HepG2 (cell line): ENCODE data around the gene MAPK11. TPM values are rescaled to one million over a fixed set of nuclear protein-coding genes. Genes with fewer than 3 reads are reported as not detected.

Experiments
- AFF4 ChIP-seq: sonication (generic); formaldehyde crosslinking; IDR thresholded peaks from 2 replicates; pipeline ENCODE4 v1.4.0; 2020; ENCODE audit warnings: missing genetic modification reagents
- ARHGAP35 ChIP-seq: sonication (generic); formaldehyde crosslinking; IDR thresholded peaks from 2 replicates; pipeline ENCODE4 v1.9.0; 2022; ENCODE audit warnings: mild to moderate bottlenecking, inconsistent platforms, moderate library complexity, missing genetic modification reagents, borderline replicate concordance
- KLF12 ChIP-seq: sonication (generic); formaldehyde crosslinking; IDR thresholded peaks from 2 replicates; pipeline ENCODE4 v1.4.0; 2020; ENCODE audit warnings: missing genetic modification reagents, borderline replicate concordance
- SCMH1 ChIP-seq: sonication (generic); formaldehyde crosslinking; IDR thresholded peaks from 2 replicates; pipeline ENCODE4 v1.9.0; 2021; ENCODE audit warnings: missing genetic modification reagents, mild to moderate bottlenecking, borderline replicate concordance
- SMAD9 ChIP-seq: sonication (generic); formaldehyde crosslinking; IDR thresholded peaks from 2 replicates; pipeline ENCODE4 v1.5.1; 2020; ENCODE audit warnings: mild to moderate bottlenecking, missing genetic modification reagents
- STAG1 ChIP-seq: sonication (generic); formaldehyde crosslinking; IDR thresholded peaks from 2 replicates; pipeline ENCODE4 v1.4.0; 2020; ENCODE audit warnings: missing genetic modification reagents
- XRCC5 ChIP-seq: fragments of 200-400 bp; formaldehyde crosslinking; optimal IDR thresholded peaks from 2 replicates; pipeline ENCODE3; 2017; ENCODE audit warnings: mild to moderate bottlenecking, low read length
- ZBTB40 ChIP-seq, 2 experiments: fragments of 450-650 bp in 1 of 2; sonication (generic) in 1 of 2; formaldehyde crosslinking in 1 of 2; IDR thresholded peaks; 2 replicates each; pipeline versions ENCODE4 v1.6.1 to v1.8.0; 2016 to 2022; ENCODE audit warnings: antibody characterized with exemption in 1 of 2, mild to moderate bottlenecking in 1 of 2, missing genetic modification reagents in 1 of 2
- ZBTB46 ChIP-seq: sonication (generic); formaldehyde crosslinking; IDR thresholded peaks from 2 replicates; pipeline ENCODE4 v1.4.0; 2020; ENCODE audit warnings: mild to moderate bottlenecking, missing genetic modification reagents, borderline replicate concordance
- polyA plus RNA-seq, 8 experiments: library from polyadenylated mRNA; depleted of rRNA in 3 of 8; stranded (reverse) in 7 of 8; unstranded in 1 of 8; fragments of >200 nt; fragmentation: Illumina TruSeq in 4 of 8; extraction: Trizol in 4 of 8; gene quantifications; 2 replicates each; pipeline versions ENCODE4 v1.2.1 to v1.2.3, GENCODE V29; 2011 to 2016; ENCODE audit warnings: low read depth in 4 of 8, missing spikeins in 1 of 8, mixed read lengths in 1 of 8; ENCODE audit not compliant: insufficient read depth in 1 of 8
- total RNA-seq, 5 experiments: library from RNA; depleted of rRNA; stranded (reverse); fragments of >200 nt; fragmentation: Illumina TruSeq; extraction: Trizol; gene quantifications; 2 replicates each; pipeline ENCODE4 v1.2.3, GENCODE V29; 2016; ENCODE audit warnings: low read depth in 1 of 5

The MAPK11 gene
- total and polyA plus RNA-seq, 2 of the 13 experiments (the other 11 are each of a cell fraction or from before 2014, with no cell fraction given) = 0.15 to 0.17 TPM

GRCh38 chr22:50293441-50294318, 23.5 kb upstream of the MAPK11 start (continued):
- TF ChIP-seq ZBTB40 (IDR thresholded peaks at IDR 0.05) (no peak), ZBTB40 (CRISPR knock-in tag; IDR thresholded peaks at IDR 0.05) (no peak; the same call in 1 of the 2 replicates), KLF12 (CRISPR knock-in tag) (peak; percentile 94; the same call in 1 of the 2 replicates), STAG1 (CRISPR knock-in tag) (peak; percentile 34), ARHGAP35 (no peak), ZBTB46 (CRISPR knock-in tag) (peak; percentile 46; the same call in 1 of the 2 replicates), SCMH1 (CRISPR knock-in tag) (no peak), XRCC5 (peak; percentile 73), AFF4 (CRISPR knock-in tag) (no peak), SMAD9 (CRISPR knock-in tag) (no peak)
